Measurements from ENCODE around the gene HCLS1.

DNA sequence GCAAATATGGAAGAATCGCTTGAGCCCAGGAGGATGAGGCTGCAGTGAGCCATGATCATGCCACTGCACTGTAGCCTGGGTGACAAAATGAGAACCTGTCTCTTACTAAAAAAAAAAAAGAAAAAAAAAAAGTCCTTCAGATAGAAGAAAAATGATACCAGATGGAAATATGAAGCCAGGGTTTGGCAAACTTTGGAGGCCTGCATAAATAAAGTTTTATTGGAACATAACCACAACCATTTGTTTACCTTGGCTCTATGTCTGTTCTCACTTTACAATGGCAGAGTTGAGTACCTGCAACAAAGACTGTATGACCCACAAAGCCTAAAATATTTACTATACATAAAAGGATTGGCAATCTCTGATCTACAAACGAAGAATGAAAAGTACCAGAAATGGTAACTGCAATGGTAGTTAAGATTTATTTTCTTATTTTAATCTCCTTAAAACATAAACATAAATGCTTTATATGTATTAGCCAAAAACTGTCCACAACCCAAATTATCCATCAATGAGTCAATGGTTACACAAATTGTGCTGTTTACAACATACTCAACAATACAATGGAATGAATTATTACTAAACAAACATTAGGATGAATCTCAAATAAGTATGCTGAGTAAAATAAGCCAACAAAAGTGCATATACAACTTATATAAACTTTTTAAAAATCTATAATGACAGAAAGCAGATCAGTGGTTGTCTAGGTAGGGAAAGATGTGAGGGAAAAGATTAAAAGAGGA, 47.0 kb upstream of the HCLS1 start:
- TF ChIP-seq TAF1 (IDR thresholded peaks at IDR 0.05; ENCODE audit: borderline replicate concordance, insufficient read depth, low read length), result no peak
- no peak for TF ChIP-seq POLR2AphosphoS5 (IDR thresholded peaks at IDR 0.05; ENCODE audit: low read depth, low read length)
- TF ChIP-seq, protein P1, sequence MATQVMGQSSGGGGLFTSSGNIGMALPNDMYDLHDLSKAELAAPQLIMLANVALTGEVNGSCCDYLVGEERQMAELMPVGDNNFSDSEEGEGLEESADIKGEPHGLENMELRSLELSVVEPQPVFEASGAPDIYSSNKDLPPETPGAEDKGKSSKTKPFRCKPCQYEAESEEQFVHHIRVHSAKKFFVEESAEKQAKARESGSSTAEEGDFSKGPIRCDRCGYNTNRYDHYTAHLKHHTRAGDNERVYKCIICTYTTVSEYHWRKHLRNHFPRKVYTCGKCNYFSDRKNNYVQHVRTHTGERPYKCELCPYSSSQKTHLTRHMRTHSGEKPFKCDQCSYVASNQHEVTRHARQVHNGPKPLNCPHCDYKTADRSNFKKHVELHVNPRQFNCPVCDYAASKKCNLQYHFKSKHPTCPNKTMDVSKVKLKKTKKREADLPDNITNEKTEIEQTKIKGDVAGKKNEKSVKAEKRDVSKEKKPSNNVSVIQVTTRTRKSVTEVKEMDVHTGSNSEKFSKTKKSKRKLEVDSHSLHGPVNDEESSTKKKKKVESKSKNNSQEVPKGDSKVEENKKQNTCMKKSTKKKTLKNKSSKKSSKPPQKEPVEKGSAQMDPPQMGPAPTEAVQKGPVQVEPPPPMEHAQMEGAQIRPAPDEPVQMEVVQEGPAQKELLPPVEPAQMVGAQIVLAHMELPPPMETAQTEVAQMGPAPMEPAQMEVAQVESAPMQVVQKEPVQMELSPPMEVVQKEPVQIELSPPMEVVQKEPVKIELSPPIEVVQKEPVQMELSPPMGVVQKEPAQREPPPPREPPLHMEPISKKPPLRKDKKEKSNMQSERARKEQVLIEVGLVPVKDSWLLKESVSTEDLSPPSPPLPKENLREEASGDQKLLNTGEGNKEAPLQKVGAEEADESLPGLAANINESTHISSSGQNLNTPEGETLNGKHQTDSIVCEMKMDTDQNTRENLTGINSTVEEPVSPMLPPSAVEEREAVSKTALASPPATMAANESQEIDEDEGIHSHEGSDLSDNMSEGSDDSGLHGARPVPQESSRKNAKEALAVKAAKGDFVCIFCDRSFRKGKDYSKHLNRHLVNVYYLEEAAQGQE (IDR thresholded peaks at IDR 0.05; ENCODE audit: insufficient read depth in 1 of 2, low read depth in 2 of 2, low read length in 2 of 2), result no peak
- no peak for TF ChIP-seq SIN3A (IDR thresholded peaks at IDR 0.05; ENCODE audit: borderline replicate concordance, insufficient read depth, low read length)
- no peak for TF ChIP-seq FOXP2 (optimal IDR thresholded peaks at IDR 0.05; ENCODE audit: borderline replicate concordance, extremely low read depth, extremely low read length, insufficient read depth)
